SK-MEL-5 (cell line): Measurements from ENCODE around the gene DR1. TPM values are rescaled to one million over a fixed set of nuclear protein-coding genes. Genes with fewer than 3 reads are reported as not detected.
"Not testable (repeated sequence)": the region's sequence is repeated elsewhere in the genome, so short reads cannot be mapped to it uniquely, and the experiment has no call there.

Experiments used
- DNase-seq: peaks from one replicate; pipeline ENCODE4 v3.0.0-alpha.2; 2016; ENCODE audit warnings: low read depth, low spot score
- in situ Hi-C: cut with HindIII; loops from 2 replicates; pipeline ENCODE4 v1.10.0; 2016; ENCODE audit warnings: low sequenced_read_pairs, high pct_unique_total_duplicates, low pct_unique_long_range_greater_than_20kb
- total RNA-seq: library from RNA; depleted of rRNA; stranded (reverse); fragments of >200 nt; shearing (Covaris generic); gene quantifications from 2 replicates; pipeline ENCODE4 v1.2.3, GENCODE V29; 2014

The DR1 gene
- total RNA-seq, 1 experiment from 2014 or later = 39.2 TPM

DNA sequence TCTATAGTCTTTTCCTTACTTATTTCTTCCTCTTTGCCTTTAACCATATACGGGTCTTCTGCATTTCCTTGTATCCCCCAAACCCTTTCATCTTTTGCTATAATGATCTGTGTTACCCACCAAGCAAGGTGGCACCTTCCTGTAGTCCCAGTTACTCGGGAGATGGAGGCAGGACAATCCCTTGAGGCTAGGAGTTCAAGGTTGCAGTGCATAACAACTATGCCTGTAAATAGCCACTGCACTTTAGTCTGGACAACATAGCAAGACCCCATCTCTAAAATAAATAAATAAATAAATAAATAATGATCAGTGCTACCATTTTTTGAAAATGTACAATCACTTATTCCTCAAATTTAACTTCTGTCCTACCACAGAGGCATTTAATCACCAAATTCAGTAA is 11.5 kb downstream of the DR1 start:
- no peak for DNase-seq
- in situ Hi-C loops = no loop called here

DNA sequence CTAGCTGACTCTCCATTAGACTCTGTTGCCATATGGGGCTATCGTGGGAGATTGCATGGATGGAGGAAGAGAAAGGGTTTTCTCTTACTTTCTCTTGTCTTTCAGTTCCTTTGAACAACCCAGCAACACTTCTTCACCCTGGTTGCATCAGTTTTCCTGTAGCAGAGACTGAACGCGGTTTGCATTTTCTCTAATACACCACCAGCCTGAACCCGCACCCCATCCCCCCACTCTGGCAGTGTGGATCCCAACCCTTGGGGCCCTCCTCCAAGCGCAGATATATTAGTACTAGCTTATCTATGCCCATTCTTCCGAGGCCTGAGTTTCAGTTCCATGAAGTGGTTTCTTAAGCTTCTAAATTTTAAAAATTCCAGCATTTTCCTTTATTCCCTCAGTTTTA is 12.6 kb downstream of the DR1 start:
- no peak for DNase-seq
- in situ Hi-C loops = no loop called here

DNA sequence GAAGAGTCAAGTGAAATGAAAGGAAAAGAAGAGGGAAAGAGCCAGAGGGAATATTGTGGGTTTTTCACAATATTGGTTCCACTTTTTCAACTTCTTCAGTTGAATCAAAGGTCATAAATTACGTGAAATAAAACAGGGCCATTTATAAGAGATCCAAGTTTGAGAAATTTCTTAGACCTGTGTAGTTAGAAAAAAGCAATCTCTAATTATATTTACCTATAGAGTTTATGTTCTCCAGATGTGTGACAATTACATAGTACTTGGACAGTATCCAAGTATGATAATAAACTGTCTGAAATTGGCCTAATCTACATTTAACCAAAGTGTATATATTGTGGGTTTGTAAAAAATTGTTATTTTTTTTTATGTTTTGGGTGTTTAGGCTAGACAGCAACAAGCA is 14.4 kb downstream of the DR1 start:
- no peak for DNase-seq
- in situ Hi-C loops = no loop called here

DNA sequence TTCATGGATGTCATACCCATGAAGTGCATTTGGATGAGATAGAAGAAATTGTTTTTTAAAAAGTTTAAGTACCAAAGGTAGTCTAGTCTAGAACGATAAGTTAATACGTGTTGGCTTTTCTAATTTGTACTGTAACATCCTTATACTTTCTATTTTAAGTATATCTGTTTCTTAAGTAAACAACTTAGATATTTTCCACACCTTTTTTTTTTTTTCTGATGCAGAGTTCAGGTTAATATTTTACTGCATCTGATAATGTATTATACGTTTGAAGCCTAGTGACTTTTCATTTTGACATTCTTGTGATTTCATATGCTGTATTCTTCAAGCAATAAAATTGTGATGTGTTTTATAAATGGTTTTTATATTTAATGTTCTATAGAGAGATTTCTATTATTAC is 16.5 kb downstream of the DR1 start:
- in situ Hi-C loops = no loop called here
- DNase-seq = no peak

DNA sequence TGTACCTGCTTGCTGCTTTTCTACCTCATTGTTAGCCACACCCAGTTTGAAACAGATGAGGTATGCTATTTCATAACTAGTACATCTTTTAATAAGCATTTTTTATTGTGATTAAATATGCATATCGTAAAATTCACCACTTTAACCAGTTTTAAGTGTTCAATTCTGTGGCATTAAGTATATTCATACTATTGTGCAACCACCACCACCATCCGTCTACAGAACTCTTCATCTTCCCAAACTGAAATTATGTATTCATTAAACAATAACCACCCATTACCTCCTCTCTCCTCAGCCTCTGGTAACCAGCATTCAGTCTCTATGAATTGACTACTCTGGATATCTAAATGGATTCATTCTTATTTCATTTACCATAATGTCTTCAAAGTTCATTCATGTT is 20.1 kb downstream of the DR1 start:
- in situ Hi-C loops = no loop called here
- DNase-seq = no peak

DNA sequence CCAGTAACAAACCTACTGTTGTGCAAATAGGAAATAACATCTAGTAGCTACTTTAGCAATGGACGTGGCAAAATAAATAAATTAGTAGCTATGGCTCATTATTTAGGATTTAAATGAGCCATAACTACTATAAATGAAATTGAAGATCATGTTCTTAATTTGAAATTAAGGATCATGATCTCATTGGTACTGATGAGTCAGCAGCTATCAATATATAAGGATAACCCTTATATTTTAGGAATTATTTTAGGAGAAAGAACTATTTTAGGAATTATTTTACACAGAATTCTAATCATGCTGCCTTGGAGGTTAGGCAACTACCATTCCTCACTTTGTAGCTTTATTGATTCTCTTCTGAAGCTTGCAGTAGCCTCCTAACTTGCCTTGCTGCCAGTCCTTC is 24.0 kb downstream of the DR1 start:
- in situ Hi-C loops = no loop called here
- DNase-seq = no peak

DNA sequence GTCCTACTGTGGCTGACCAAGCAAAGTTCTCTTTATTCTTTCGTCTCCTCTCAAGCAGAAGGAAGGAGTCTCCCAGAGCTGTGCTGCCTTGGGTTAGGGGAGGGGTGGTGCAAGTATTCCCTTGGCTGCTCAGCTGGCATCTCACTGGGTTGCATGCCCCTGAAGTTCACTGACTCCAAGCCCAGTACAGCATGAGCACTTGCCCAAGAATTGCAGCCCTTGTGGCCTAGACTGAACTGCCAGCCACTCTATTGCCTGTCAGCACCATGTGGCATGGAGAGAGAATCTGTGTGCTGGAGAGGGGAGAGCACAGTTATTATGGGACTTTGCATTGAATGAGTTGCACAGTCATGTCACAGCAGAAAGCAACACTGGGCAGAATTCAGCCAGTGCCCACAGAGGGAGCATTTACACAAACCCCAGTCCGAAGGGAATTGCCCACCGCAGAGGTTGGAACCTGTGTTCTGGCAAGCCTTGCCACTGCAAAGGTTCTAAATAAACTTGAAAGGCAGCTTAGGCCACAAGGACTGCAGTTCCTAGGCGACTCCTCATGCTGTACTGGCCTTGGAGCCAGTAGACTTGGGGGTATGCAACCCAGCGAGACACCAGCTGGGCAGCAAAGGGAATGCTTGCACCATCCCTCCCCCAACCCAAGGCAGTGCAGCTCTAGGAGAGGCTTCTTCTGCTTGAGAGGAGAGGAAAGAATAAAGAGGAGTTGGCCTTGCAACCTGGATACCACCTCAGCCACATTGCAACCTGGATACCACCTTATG is 28.8 kb downstream of the DR1 start:
- in situ Hi-C loops = no loop called here
- no peak for DNase-seq

DNA sequence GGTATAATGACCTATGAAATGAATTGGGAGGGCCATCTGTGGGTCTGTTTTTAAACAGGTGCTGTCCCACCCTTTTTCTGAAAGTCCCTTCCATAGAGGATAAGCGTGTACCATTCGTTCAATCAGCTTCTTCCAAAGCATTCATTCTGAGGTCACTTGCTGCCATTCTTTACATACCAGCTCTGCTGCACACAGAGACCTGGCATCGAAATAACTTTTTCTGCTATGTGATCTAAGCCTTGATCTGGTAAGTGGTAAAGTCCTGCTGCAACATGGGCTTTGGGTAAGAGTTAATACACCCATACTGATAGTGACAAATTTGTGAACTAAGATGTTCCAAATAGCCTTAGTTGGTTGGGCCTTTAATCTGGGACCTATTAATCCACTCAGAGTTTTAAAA is 38.9 kb downstream of the DR1 start:
- in situ Hi-C loops = no loop called here

DNA sequence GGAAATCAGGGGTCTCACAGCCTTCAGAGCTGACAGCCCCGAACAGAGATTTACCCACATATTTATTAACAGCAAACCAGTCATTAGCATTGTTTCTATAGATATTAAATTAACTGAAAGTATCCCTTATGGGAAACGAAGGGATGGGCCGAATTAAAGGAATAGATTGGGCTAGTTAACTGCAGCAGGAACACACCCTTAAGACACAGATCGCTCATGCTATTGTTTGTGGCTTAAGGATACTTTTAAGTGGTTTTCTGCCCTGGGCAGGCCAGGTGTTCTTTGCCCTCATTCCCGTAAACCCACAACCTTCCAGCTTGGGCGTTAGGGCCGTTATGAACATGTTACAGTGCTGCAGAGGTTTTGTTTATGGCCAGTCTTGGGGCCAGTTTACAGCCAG is 40.6 kb downstream of the DR1 start:
- in situ Hi-C loops, DNase-seq: not testable (repeated sequence)

More for the DNA sequence above, 38.9 kb downstream of the DR1 start:
- no peak for DNase-seq

DNA sequence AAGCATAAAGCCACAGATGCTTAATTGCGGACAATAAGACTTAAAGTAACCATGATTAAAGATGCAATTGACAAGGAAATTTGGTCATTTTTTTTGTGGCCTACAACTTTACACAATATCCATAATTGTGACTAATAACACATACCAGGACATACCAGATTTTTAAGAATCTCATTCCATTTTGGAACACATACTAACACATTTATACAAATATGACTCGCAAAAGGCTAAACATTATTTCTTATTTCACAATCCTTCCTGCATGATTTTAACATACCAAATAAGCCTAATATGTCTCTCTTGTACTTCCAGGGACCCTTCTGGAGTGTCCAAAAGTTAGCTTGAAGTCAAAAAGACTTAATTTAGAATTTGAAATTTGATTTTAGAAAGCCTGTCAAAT is 48.8 kb downstream of the DR1 start:
- in situ Hi-C loops = no loop called here
- no peak for DNase-seq

DNA sequence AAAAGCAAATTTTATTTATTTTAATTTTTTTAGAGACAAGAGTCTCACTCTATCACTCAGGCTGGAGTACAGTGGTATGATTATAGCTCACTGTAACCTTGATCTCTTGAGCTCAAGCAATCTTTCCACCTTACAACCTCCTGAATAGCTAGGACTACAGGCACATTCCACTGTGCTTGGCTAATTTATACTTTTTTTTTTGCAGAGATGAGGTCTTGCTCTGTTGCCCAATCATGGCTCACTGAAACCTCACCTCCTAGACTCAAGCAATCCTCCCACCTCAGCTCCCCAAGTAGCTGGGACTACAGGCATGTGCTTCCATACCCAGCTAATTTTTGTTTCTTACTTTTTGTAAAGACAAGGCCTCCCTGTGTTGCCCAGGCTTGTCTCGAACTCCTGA is 49.5 kb downstream of the DR1 start:
- in situ Hi-C loops = no loop called here
- no peak for DNase-seq

DNA sequence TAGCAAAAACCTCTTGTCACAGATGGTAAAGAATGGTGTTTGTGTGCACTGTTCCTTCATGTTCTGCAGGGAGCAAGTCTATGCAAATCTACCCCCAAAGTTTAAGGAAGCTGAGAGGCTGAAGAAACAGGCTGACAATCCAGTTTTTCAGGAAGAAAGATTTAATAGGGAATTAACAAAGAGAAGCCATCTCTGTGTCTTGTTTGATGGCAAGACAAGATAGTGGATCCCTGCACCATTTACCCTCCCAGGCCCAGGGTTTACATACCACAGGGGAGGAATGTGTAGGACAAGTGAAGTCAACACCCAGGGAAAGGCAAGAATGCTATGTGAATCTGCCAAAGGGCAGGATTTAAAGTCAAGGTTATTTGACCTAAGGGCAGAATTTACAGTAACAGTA is 54.1 kb downstream of the DR1 start:
- DNase-seq = no peak
- in situ Hi-C loops = no loop called here

DNA sequence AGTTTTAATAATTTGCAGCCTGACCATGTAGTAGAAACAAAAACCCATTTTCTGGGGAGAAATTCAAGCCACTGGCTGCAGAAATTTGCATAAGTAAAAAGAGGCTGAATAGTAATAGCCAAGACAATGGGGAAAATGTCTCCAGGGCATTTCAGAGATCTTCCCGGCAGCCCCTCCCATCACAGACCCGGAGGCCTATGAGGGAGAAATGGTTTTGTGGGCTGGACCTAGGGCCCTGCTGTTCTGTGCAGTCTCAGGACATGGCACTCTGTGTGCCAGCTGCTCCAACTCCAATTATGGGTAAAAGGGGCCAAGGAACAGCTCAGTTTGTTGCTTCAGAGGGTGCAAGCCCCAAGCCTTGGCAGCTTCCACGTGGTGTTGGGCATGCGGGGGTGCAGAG is 62.5 kb downstream of the DR1 start:
- in situ Hi-C loops = no loop called here
- no peak for DNase-seq

DNA sequence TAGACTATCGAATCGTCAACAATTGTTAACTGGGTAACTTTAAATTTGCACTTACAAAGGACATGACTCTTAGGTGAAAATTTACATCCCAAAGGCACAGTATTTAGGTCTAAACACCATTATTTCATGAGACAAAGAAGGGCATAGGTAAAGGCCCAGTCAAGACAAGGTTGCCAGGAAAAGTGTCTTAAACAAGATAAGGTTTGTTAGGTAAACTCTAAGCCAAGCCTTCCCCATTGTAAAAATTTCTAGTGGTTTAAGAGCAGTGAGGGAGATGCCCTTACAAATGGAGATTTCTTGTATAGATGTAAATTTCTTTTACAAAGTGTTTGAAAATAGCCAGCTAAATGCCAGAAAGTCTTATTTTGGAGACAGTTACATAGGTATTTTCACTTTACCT is 65.3 kb downstream of the DR1 start:
- in situ Hi-C loops = no loop called here
- no peak for DNase-seq

DNA sequence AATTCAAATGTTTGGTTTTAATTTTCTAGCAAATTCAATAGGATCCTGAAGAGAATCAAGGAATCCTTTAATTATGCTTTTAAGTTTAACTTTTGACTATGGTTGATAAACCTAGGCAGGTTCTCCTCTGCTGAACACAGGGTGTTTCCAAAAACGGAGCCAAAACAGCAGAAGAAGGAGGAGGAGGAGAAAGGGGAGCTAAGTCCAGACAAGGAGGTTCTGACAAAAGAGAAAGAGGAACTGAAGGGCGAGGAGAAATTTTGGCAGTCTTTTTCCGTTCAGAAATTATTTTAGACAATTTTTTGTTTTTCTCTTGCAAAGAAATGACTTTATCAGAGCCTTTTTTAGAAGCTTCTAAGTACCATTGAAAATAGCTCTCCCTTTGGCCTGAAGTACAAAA is 69.0 kb downstream of the DR1 start:
- in situ Hi-C loops = no loop called here
- DNase-seq = no peak

DNA sequence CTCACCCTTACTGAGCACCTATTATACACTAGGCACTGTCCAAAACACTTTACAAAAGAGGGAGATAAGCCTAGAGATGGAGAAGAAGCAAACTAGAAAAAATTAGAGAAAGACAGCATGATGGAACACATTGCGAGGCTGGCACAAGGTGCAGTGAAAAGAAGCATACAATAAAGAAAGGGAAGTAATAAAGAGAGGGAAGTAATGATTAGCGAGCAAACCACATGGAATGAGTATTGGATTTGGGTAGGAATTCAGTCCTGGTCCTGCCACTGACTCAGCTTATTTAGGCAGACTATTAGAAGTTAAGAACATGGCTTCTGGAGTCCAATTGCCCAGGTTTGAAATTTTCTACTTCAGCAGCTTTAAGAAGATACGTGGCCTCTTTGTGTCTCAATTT is 69.6 kb downstream of the DR1 start:
- no peak for DNase-seq
- in situ Hi-C loops = no loop called here

DNA sequence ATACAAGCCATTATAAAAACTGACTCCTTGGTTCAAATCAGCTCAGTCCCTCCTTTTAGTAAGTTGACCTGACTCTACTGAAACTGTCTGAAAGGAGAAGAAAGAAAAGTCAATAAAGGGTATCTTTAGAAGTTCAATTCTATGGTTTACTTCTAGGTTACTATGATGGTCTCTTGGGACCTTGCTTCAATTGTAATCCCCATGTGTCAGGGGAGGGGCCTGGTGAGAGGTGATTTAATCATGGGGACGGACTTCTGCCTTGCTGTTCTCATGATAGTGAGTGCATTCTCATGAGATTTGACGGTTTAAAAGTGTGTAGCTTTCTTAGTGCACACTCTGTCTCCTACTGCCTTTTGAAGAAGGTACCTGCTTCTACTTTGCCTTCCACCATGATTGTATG is 70.5 kb downstream of the DR1 start:
- in situ Hi-C loops = no loop called here
- DNase-seq = no peak
